HepG2 (cell line): ENCODE measurements around the gene COMMD3. TPM values are rescaled to one million over a fixed set of nuclear protein-coding genes. Genes with fewer than 3 reads are reported as not detected.

Experiments used
- ATAC-seq: fragments of 200-7000 bp; cut with Tn5 transposase; 3 replicates; pipeline ENCODE4 v1.9.1; 2020; ENCODE audit warnings: mild to moderate bottlenecking, moderate library complexity
- BruUV-seq: library from RNA; stranded (reverse); fragments of 400-500 nt; replicated peaks from 2 replicates; lab custom pipeline; 2021; lab: Mats Ljungman, UMichigan
- CTCF ChIA-PET: fragments of 300-600 bp; formaldehyde crosslinking; extraction: SDS; loops from one replicate; lab custom pipeline; 2021; ENCODE audit warnings: low total read pairs, inconsistent platforms, low intra/inter-chr PET ratio; lab: Yijun Ruan, JAX
- POLR2A ChIA-PET: fragments of 350-600 bp; sonication (Branson Sonifier 250); formaldehyde crosslinking; loops from one replicate; lab custom pipeline; 2020; ENCODE audit warnings: antibody characterized with exemption, inconsistent platforms; lab: Yijun Ruan, JAX
- DNase-seq: peaks from one replicate; pipeline ENCODE4 v3.0.0-alpha.2; 2015; ENCODE audit warnings: low spot score
- FAIRE-seq: peaks from 3 replicates; lab custom pipeline; 2011; peaks lifted over from hg19 to GRCh38; lab: Jason Lieb, UNC
- H2AFZ ChIP-seq: one replicate; pipeline ENCODE4 v1.6.1; 2011; ENCODE audit warnings: low read length, inconsistent platforms
- H3K27ac ChIP-seq: fragments of 300-600 bp; 3 replicates; pipeline ENCODE4 v1.8.0; 2011; ENCODE audit warnings: mixed run types, mild to moderate bottlenecking, mixed read lengths, low read length, inconsistent platforms; ENCODE audit not compliant: insufficient read depth; ENCODE audit errors: extremely low read length
- H3K27me3 ChIP-seq, 2 experiments: fragments of 200-600 bp in 1 of 2; 2 replicates in 1 of 2; 3 replicates in 1 of 2; pipeline versions ENCODE4 v1.6.0 to v1.8.0; 2011; ENCODE audit warnings: low read length in 2 of 2, mild to moderate bottlenecking in 2 of 2, moderate library complexity in 2 of 2, inconsistent platforms in 1 of 2; ENCODE audit not compliant: insufficient read depth in 2 of 2, control insufficient read depth in 1 of 2
- H3K36me3 ChIP-seq, 2 experiments: fragments of 200-600 bp in 1 of 2; replicated peaks in 1 of 2; 2 replicates in 1 of 2; 3 replicates in 1 of 2; pipeline versions ENCODE4 v1.5.1 to v1.8.0; 2011; ENCODE audit warnings: low read length in 2 of 2, inconsistent platforms in 1 of 2; ENCODE audit not compliant: insufficient read depth in 2 of 2, control insufficient read depth in 1 of 2
- H3K4me1 ChIP-seq: 2 replicates; pipeline ENCODE4 v1.5.1; 2012; ENCODE audit warnings: low read length, inconsistent platforms; ENCODE audit not compliant: insufficient read depth
- H3K4me2 ChIP-seq: 2 replicates; pipeline ENCODE4 v1.6.0; 2011; ENCODE audit warnings: low read depth, low read length, inconsistent platforms
- H3K4me3 ChIP-seq, 3 experiments: fragments of 200-600 bp in 1 of 3; sonication (generic), shearing (Covaris generic) in 1 of 3; replicated peaks in 1 of 3; 2 replicates each; pipeline ENCODE4 v1.5.1; 2011 to 2016; ENCODE audit warnings: low read length in 3 of 3, inconsistent platforms in 2 of 3, low read depth in 2 of 3, mild to moderate bottlenecking in 2 of 3, control low read depth in 1 of 3, mixed read lengths in 1 of 3; ENCODE audit not compliant: insufficient read depth in 1 of 3
- H3K79me2 ChIP-seq: one replicate; pipeline ENCODE4 v1.6.1; 2011; ENCODE audit warnings: low read length, inconsistent platforms; ENCODE audit not compliant: insufficient read depth
- H3K9ac ChIP-seq: 2 replicates; pipeline ENCODE4 v1.6.0; 2011; ENCODE audit warnings: mild to moderate bottlenecking, low read depth, low read length, inconsistent platforms; ENCODE audit not compliant: insufficient read depth
- H3K9me3 ChIP-seq: 2 replicates; pipeline ENCODE4 v1.5.1; 2012; ENCODE audit warnings: mild to moderate bottlenecking, low read length
- H4K20me1 ChIP-seq: 2 replicates; pipeline ENCODE4 v1.6.0; 2011; ENCODE audit warnings: inconsistent platforms, mild to moderate bottlenecking, low read length, moderate library complexity; ENCODE audit not compliant: insufficient read depth
- BORCS8-MEF2B ChIP-seq: sonication (generic); formaldehyde crosslinking; IDR thresholded peaks from 2 replicates; pipeline ENCODE4 v1.8.0; 2022; ENCODE audit warnings: mild to moderate bottlenecking, missing genetic modification reagents
- GATAD2A ChIP-seq: IDR thresholded peaks from 2 replicates; pipeline ENCODE4 v1.6.1; 2016
- GLI4 ChIP-seq: sonication (generic); formaldehyde crosslinking; IDR thresholded peaks from 2 replicates; pipeline ENCODE4 v1.5.1; 2020; ENCODE audit warnings: missing genetic modification reagents, mild to moderate bottlenecking, moderate library complexity, borderline replicate concordance
- MTF2 ChIP-seq: sonication (generic); formaldehyde crosslinking; IDR thresholded peaks from 2 replicates; pipeline ENCODE4 v1.5.0; 2020; ENCODE audit warnings: missing genetic modification reagents, borderline replicate concordance
- NFE2L2 ChIP-seq: fragments of 150-350 bp; IDR thresholded peaks from 2 replicates; pipeline ENCODE4 v1.6.1; 2014; ENCODE audit warnings: low read length
- NR2F6 ChIP-seq, 2 experiments: IDR thresholded peaks; 2 replicates each; pipeline ENCODE4 v1.6.1; 2016; ENCODE audit warnings: antibody characterized with exemption in 1 of 2, mild to moderate bottlenecking in 1 of 2
- PAX8 ChIP-seq: sonication (generic); formaldehyde crosslinking; IDR thresholded peaks from 2 replicates; pipeline ENCODE4 v1.8.0; 2022; ENCODE audit warnings: mild to moderate bottlenecking, missing genetic modification reagents, borderline replicate concordance
- PLRG1 ChIP-seq: fragments of 450-650 bp; conservative IDR thresholded peaks from 2 replicates; pipeline ENCODE4 v1.6.1; 2016
- RAD51 ChIP-seq: fragments of 450-650 bp; IDR thresholded peaks from 2 replicates; pipeline ENCODE4 v1.6.1; 2016; ENCODE audit warnings: borderline replicate concordance
- ZNF30 ChIP-seq: sonication (generic); formaldehyde crosslinking; IDR thresholded peaks from 2 replicates; pipeline ENCODE4 v1.5.0; 2020; ENCODE audit warnings: mild to moderate bottlenecking, missing genetic modification reagents
- WGBS: methylation state at CpG from one replicate; pipeline ENCODE4 v1.1.6; 2017; ENCODE audit warnings: low lambda C conversion rate; 5-methylcytosine and 5-hydroxymethylcytosine counted together
- in situ Hi-C: cut with HindIII; loops from 2 replicates; pipeline ENCODE4 v1.10.0; 2017; ENCODE audit warnings: low pct_unique_long_range_greater_than_20kb; ENCODE audit not compliant: extremely low pct_ligation_motif_present
- intact Hi-C: fragments of 100-400 bp; cut with micrococcal nuclease; formaldehyde crosslinking; loops from one replicate; pipeline ENCODE4 v1.10.0; 2022; ENCODE audit not compliant: unreplicated experiment
- polyA plus RNA-seq, 8 experiments: library from polyadenylated mRNA; depleted of rRNA in 3 of 8; stranded (reverse) in 7 of 8; unstranded in 1 of 8; fragments of >200 nt; fragmentation: Illumina TruSeq in 4 of 8; extraction: Trizol in 4 of 8; gene quantifications; 2 replicates each; pipeline versions ENCODE4 v1.2.1 to v1.2.3, GENCODE V29; 2011 to 2016; ENCODE audit warnings: low read depth in 4 of 8, missing spikeins in 1 of 8, mixed read lengths in 1 of 8; ENCODE audit not compliant: insufficient read depth in 1 of 8
- total RNA-seq, 5 experiments: library from RNA; depleted of rRNA; stranded (reverse); fragments of >200 nt; fragmentation: Illumina TruSeq; extraction: Trizol; gene quantifications; 2 replicates each; pipeline ENCODE4 v1.2.3, GENCODE V29; 2016; ENCODE audit warnings: low read depth in 1 of 5
- TF ChIP-seq, protein P1 (sequence below): sonication (generic); formaldehyde crosslinking; IDR thresholded peaks from 2 replicates; pipeline ENCODE4 v1.4.0; 2020; ENCODE audit warnings: mild to moderate bottlenecking, missing genetic modification reagents
- TF ChIP-seq, protein P2 (sequence below): sonication (generic); formaldehyde crosslinking; IDR thresholded peaks from 2 replicates; pipeline ENCODE4 v1.4.0; 2020; ENCODE audit warnings: missing genetic modification reagents

The COMMD3 gene
- total and polyA plus RNA-seq, 2 of the 13 experiments (the other 11 are each of a cell fraction or from before 2014, with no cell fraction given), result 38.7 to 54.4 TPM

DNA sequence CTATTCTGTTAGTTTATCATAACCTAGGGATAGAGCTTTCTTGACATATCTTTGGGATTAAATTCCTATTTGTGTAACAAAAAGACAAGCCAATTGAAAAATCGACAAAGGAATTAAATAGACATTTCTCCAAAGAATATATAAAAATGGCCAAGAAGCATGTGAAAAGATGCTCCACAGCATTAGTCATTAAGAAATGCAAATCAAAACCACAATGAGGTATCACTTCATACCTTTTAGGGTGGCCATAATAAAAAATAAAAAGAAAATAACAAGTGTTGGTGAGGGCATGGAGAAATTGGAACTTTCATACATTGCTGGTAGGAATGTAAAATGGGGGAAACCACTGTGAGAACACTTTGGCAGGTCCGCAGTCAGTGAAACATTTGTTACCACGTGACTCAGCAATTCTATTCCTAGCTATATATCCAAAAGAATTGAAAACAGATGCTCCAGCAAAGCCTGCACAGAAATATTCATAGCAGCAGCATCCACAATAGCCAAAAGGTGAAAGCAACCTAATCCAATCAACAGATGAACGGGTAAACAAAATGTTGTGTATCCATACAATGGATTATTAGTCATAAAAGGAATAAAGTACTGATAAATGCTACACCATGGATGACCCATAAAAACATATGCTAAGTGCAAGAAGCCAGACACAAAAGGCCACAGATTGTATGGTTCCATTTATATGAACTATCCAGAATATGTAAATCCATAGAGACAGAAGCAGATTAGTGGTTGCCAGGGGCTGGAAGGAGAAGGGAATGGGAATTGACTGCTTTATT, 49.7 kb downstream of the COMMD3 start:
- H3K27ac ChIP-seq, result no peak overlapping the region
- no peaks in the 10 kb centered on the region for H3K36me3 ChIP-seq
- WGBS, result 10% methylated on average over 4 of the region's 4 CpGs
- CTCF ChIA-PET, result no interaction called here
- no peaks in the 10 kb centered on the region for H3K27me3 ChIP-seq
- POLR2A ChIA-PET, result no interaction called here
- ATAC-seq, result no peak
- intact Hi-C loops (no loop called here), in situ Hi-C loops (no loop called here)
- TF ChIP-seq, protein P1, sequence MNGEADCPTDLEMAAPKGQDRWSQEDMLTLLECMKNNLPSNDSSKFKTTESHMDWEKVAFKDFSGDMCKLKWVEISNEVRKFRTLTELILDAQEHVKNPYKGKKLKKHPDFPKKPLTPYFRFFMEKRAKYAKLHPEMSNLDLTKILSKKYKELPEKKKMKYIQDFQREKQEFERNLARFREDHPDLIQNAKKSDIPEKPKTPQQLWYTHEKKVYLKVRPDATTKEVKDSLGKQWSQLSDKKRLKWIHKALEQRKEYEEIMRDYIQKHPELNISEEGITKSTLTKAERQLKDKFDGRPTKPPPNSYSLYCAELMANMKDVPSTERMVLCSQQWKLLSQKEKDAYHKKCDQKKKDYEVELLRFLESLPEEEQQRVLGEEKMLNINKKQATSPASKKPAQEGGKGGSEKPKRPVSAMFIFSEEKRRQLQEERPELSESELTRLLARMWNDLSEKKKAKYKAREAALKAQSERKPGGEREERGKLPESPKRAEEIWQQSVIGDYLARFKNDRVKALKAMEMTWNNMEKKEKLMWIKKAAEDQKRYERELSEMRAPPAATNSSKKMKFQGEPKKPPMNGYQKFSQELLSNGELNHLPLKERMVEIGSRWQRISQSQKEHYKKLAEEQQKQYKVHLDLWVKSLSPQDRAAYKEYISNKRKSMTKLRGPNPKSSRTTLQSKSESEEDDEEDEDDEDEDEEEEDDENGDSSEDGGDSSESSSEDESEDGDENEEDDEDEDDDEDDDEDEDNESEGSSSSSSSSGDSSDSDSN (CRISPR knock-in tag), result no peak
- TF ChIP-seq NFE2L2, result peak; percentile 57; the same call in 1 of the 2 replicates
- peak; percentile 40; the same call in 1 of the 2 replicates for TF ChIP-seq RAD51
- DNase-seq, result no peak
- no peaks in the 10 kb centered on the region for H3K9me3 ChIP-seq
- no peaks in the 10 kb centered on the region for H4K20me1 ChIP-seq
- BruUV-seq, result no TSS peak
- FAIRE-seq, result no peak
- no peaks in the 10 kb centered on the region for H3K4me1 ChIP-seq
- H3K4me3 ChIP-seq, result no peak overlapping the region
- no peaks in the 10 kb centered on the region for H3K79me2 ChIP-seq
- H3K9ac ChIP-seq, result no peak overlapping the region
- no peak overlapping the region for H3K4me2 ChIP-seq
- no peak overlapping the region for H2AFZ ChIP-seq

DNA sequence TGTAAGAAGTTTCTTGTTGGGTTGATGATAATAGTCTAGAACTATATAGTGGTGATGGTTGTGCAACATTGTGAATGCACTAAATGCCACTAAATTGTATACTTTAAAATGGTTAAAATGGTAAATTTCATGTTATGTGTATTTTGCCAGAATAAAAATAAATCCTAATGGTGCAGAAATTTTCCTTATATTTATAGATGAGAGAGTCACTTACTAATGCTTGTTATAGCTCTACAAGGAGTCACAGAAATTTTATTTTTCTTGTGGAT, 50.2 kb downstream of the COMMD3 start:
- in situ Hi-C loops, result no loop called here
- Histone ChIP-seq H3K4me3 (no peak overlapping the region), H2AFZ (no peak overlapping the region), H3K27ac (no peak overlapping the region), H3K9ac (no peak overlapping the region), H3K27me3 (no peaks in the 10 kb centered on the region), H4K20me1 (no peaks in the 10 kb centered on the region), H3K79me2 (no peaks in the 10 kb centered on the region), H3K4me2 (no peak overlapping the region), H3K9me3 (no peaks in the 10 kb centered on the region), H3K4me1 (no peaks in the 10 kb centered on the region), H3K36me3 (no peaks in the 10 kb centered on the region)
- no peak for DNase-seq
- no peak for ATAC-seq
- CTCF ChIA-PET, result no interaction called here
- TF ChIP-seq GATAD2A (CRISPR knock-in tag), result no peak
- no peak for TF ChIP-seq NR2F6 (IDR thresholded peaks at IDR 0.05)
- no peak for TF ChIP-seq NR2F6 (CRISPR knock-in tag; IDR thresholded peaks at IDR 0.05)
- TF ChIP-seq BORCS8-MEF2B (CRISPR knock-in tag), result no peak
- TF ChIP-seq GLI4, result no peak
- no peak for TF ChIP-seq ZNF30 (CRISPR knock-in tag)
- TF ChIP-seq PLRG1, result no peak
- no peak for TF ChIP-seq PAX8 (CRISPR knock-in tag)
- TF ChIP-seq, protein P2, sequence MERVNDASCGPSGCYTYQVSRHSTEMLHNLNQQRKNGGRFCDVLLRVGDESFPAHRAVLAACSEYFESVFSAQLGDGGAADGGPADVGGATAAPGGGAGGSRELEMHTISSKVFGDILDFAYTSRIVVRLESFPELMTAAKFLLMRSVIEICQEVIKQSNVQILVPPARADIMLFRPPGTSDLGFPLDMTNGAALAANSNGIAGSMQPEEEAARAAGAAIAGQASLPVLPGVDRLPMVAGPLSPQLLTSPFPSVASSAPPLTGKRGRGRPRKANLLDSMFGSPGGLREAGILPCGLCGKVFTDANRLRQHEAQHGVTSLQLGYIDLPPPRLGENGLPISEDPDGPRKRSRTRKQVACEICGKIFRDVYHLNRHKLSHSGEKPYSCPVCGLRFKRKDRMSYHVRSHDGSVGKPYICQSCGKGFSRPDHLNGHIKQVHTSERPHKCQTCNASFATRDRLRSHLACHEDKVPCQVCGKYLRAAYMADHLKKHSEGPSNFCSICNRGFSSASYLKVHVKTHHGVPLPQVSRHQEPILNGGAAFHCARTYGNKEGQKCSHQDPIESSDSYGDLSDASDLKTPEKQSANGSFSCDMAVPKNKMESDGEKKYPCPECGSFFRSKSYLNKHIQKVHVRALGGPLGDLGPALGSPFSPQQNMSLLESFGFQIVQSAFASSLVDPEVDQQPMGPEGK (CRISPR knock-in tag), result no peak
- no peak for TF ChIP-seq MTF2
- POLR2A ChIA-PET, result no interaction called here
- no peak for FAIRE-seq
- no TSS peak for BruUV-seq
- intact Hi-C loops, result no loop called here
